HG03469 (cell line): ENCODE data around the gene PRAC1.

Experiments used
- ATAC-seq: cut with Tn5 transposase; IDR thresholded peaks from one replicate; pipeline ENCODE4 v1.9.1; 2021; ENCODE audit warnings: mild to moderate bottlenecking, moderate library complexity, moderate number of reproducible peaks; ENCODE audit not compliant: unreplicated experiment

Gene PRAC1

GRCh38 chr17:48715496-48716399 lies 6.6 kb downstream of the PRAC1 start:
- ATAC-seq, result no peak

- no peak for ATAC-seq
Observed at GRCh38 chr17:48711128-48711527, 11.2 kb downstream of the PRAC1 start.

- ATAC-seq, result no peak
Observed at GRCh38 chr17:48704361-48705248, 17.7 kb downstream of the PRAC1 start.

GRCh38 chr17:48701864-48702532 lies 20.3 kb downstream of the PRAC1 start:
- ATAC-seq, result no peak

GRCh38 chr17:48693178-48693577 lies 29.1 kb downstream of the PRAC1 start:
- no peak for ATAC-seq

GRCh38 chr17:48692049-48692448 lies 30.3 kb downstream of the PRAC1 start:
- no peak for ATAC-seq

GRCh38 chr17:48690655-48691054 lies 31.7 kb downstream of the PRAC1 start:
- no peak for ATAC-seq

GRCh38 chr17:48681609-48682008 lies 40.7 kb downstream of the PRAC1 start:
- ATAC-seq, result no peak

- no peak for ATAC-seq
Observed at GRCh38 chr17:48679385-48680096, 42.8 kb downstream of the PRAC1 start.

- no peak for ATAC-seq
Observed at GRCh38 chr17:48678141-48678971, 44.0 kb downstream of the PRAC1 start.

GRCh38 chr17:48676963-48677558 lies 45.3 kb downstream of the PRAC1 start:
- no peak for ATAC-seq

GRCh38 chr17:48672340-48672739 lies 50.0 kb downstream of the PRAC1 start:
- no peak for ATAC-seq
